Measurements from ENCODE around the gene SBF1.
"Not testable (repeated sequence)": the region's sequence is repeated elsewhere in the genome, so short reads cannot be mapped to it uniquely, and the experiment has no call there.

The SBF1 gene

DNA sequence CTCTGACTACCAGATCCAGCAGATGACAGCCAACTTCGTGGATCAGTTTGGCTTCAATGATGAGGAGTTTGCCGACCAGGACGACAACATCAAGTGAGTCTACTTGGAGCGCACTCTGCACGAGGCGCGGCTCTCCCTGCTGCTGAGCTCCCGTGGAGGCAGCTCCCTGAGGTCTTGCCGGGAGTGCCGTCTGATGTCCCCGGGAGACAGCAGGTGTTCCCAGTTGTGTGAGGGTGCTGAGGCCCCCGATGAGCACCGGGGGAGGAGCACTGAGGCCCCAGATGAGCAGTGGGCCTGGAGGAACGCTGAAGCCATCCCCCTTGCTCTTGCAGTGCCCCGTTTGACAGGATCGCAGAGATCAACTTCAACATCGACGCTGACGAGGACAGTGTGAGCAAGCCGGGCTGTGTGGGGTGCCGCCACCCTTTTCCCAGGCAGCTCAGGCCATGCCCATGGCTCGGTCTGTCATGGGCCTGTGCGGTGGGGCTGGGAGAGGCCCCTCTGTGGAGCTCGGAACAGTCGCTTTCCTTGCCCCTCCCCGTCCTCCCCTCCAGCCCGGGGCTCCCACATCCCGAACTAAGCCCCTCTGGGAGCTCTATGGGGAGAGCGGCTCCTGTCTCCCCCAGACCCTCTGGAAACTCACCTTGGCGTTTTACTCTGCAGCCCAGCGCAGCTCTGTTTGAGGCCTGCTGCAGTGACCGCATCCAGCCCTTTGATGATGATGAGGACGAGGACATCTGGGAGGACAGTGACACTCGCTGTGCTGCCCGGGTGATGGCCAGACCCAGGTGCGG lies 37.1 kb downstream of the SBF1 start:
- Mint-ChIP-seq H3K27ac (no peak overlapping the region), H3K9me3 (no peaks in the 10 kb centered on the region), H3K4me3 (no peak overlapping the region), H3K4me1 (no peaks in the 10 kb centered on the region), H3K27me3 (ENCODE audit: low read depth) (no peaks in the 10 kb centered on the region), H3K36me3 (ENCODE audit: low read depth) (peaks cover 7% of the 10 kb centered on the region)
- TF ChIP-seq, protein P1, sequence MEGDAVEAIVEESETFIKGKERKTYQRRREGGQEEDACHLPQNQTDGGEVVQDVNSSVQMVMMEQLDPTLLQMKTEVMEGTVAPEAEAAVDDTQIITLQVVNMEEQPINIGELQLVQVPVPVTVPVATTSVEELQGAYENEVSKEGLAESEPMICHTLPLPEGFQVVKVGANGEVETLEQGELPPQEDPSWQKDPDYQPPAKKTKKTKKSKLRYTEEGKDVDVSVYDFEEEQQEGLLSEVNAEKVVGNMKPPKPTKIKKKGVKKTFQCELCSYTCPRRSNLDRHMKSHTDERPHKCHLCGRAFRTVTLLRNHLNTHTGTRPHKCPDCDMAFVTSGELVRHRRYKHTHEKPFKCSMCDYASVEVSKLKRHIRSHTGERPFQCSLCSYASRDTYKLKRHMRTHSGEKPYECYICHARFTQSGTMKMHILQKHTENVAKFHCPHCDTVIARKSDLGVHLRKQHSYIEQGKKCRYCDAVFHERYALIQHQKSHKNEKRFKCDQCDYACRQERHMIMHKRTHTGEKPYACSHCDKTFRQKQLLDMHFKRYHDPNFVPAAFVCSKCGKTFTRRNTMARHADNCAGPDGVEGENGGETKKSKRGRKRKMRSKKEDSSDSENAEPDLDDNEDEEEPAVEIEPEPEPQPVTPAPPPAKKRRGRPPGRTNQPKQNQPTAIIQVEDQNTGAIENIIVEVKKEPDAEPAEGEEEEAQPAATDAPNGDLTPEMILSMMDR (IDR thresholded peaks at IDR 0.05; ENCODE audit: unreplicated experiment in 3 of 3) = no peak

DNA sequence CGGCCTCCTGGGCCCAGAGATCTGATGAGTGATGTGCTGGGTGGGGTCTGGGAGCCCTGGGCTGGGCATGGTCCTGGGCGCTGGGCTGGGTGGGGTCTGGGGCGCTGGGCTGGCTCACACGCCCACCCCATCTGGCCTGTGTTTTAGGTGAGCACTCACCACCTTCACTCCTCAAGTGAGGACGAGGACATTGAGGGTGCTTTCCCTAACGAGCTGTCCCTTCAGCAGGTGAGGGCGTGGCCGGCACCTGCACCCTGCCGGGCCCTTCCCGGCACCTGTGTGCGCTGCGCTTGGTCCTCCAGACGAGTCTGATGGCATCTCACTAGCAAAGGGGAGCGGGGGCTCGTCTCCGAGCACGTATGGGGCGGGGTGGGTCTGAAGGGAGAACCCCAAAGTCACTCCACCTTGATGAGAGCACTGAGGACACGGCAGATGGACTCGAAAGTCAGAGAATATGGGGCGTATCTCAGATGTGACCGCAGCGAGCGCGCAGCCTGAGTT lies 37.9 kb downstream of the SBF1 start:
- Mint-ChIP-seq H3K4me3 (no peak overlapping the region), H3K4me1 (no peaks in the 10 kb centered on the region), H3K9me3 (no peaks in the 10 kb centered on the region), H3K36me3 (ENCODE audit: low read depth) (peaks cover 7% of the 10 kb centered on the region), H3K27ac (no peak overlapping the region), H3K27me3 (ENCODE audit: low read depth) (no peaks in the 10 kb centered on the region)
- TF ChIP-seq, protein P1 (IDR thresholded peaks at IDR 0.05; ENCODE audit: unreplicated experiment in 3 of 3) = no peak

DNA sequence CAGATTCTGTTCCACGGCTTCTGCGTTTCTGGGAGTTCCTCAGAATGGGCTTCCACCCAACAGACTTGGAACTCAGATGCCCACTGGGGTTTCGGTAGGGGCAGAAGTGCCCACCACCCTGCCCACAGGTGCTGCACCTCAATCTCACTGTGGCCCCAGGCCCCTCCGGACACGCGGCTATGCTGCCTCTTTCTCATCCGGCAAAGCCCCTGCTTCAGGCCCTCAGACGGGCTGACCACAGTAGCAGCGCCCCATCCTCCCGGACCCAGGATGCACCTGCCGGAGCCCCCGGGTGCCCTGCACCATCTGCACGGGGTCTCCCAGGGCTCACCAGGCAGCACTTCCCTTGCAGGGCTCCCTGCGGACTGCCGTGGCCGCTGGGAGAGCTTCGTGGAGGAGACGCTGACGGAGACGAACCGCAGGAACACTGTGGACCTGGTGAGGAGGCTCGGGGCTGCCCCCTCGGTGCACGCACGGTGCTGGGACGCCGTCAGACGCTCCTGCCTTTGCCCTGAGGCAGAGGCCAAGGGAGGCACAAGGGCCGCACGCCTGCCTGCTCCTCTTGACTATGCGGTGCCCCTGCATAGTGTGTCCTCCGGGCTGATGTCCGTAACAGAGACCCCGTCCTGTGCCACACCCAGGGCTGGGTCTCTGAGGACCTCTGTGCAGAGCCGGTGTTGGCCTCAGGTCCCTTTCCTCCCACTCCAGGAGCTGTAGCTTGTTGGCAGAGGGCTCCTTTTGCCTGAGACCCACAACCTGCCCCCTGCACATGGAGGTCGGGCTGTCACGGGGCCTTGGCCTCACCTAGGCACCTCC lies 38.6 kb downstream of the SBF1 start:
- TF ChIP-seq, protein P1 (IDR thresholded peaks at IDR 0.05; ENCODE audit: unreplicated experiment in 3 of 3) = no peak
- Mint-ChIP-seq H3K9me3 (no peaks in the 10 kb centered on the region), H3K27ac (no peak overlapping the region), H3K4me1 (no peaks in the 10 kb centered on the region), H3K4me3 (no peak overlapping the region), H3K36me3 (ENCODE audit: low read depth) (peaks cover 13% of the 10 kb centered on the region), H3K27me3 (ENCODE audit: low read depth) (no peaks in the 10 kb centered on the region)

DNA sequence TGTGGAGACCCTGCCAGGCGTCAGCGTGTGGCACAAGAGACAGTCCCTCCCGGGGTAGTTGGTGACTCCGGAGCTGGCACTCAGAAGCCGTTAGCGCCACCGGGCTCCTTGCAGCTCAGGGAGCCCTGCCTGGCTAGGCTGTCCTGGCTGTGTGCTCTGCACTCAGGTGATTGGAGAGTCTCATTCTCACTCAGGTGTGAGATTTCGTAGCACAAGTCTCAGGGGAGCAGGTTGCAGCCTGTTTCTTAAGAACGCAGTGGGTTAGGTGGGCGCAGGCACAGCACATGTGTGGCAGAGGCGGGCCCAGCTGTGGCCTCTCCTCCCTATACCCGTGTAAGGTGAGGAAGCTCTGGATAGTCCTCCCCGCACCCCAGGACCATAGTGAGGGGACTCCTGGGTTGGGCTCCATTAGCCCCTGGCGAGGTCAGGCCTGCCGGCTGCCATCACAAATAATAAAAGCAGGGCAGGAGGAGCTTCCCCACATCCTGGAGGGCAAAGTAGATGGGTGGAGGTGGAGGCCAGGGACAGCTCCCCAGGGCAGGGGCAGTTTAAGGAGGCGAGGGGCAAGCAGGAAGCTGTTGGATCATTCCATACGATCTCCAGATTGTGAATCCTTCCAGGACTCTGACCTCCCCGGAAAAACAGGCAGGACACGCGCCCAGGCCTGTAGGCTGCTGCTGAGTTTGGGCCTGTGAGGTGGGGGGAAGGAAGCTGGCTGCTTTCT lies 39.4 kb downstream of the SBF1 start:
- Mint-ChIP-seq H3K27me3 (ENCODE audit: low read depth) (no peaks in the 10 kb centered on the region), H3K36me3 (ENCODE audit: low read depth) (peaks cover 17% of the 10 kb centered on the region), H3K4me1 (no peaks in the 10 kb centered on the region), H3K4me3 (no peak overlapping the region), H3K27ac (no peak overlapping the region), H3K9me3 (no peaks in the 10 kb centered on the region)
- TF ChIP-seq, protein P1 (IDR thresholded peaks at IDR 0.05; ENCODE audit: unreplicated experiment in 3 of 3) = no peak

DNA sequence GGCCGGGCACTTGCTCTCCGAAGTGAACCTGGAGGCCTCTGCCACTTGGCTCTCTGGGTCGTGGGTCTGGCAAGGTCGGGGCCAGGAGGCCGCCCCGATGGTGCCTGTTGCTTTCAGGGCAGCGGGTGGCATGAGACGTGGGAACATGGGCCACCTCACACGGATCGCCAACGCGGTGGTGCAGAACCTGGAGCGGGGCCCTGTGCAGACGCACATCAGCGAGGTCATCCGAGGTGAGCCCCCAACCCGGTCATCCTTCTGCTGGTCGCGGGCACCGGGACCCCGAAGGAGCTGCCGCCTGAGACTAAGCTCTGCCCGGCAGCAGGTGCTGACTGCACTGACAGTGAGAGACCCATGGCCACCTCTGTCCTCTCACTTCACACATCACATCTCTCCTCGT lies 40.0 kb downstream of the SBF1 start:
- Mint-ChIP-seq H3K9me3 (no peaks in the 10 kb centered on the region), H3K4me1 (no peaks in the 10 kb centered on the region), H3K27me3 (ENCODE audit: low read depth) (no peaks in the 10 kb centered on the region), H3K27ac (no peak overlapping the region), H3K36me3 (ENCODE audit: low read depth) (peaks cover 22% of the 10 kb centered on the region), H3K4me3 (no peak overlapping the region)
- TF ChIP-seq, protein P1 (IDR thresholded peaks at IDR 0.05; ENCODE audit: unreplicated experiment in 3 of 3) = no peak

DNA sequence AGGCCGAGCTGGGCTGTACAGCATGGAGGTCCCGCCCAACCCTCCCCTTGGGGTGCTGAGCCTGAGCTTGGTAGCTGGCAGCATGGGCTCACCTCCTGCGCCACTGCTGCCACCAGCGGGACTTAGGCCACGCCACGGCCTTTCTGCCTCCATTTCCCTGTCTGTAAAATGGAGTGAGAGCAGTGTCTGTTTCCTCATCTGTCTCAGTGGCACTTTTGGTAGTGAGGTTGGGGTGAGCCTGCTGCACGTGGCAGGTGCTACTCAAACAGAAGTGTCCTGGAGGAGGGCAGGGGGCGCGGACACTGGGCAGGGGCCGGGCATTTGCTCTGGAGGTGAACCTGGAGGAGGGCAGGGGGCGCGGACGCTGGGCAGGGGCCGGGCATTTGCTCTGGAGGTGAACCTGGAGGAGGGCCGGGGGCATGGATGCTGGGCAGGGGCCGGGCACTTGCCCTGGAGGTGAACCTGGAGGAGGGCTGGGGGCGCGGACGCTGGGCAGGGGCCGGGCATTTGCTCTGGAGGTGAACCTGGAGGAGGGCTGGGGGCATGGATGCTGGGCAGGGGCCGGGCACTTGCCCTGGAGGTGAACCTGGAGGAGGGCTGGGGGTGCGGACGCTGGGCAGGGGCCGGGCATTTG lies 41.8 kb downstream of the SBF1 start:
- H3K4me1 Mint-ChIP-seq; H3K27ac Mint-ChIP-seq; H3K4me3 Mint-ChIP-seq; H3K9me3 Mint-ChIP-seq; H3K27me3 Mint-ChIP-seq (ENCODE audit: low read depth): not testable (repeated sequence)
- peaks cover 40% of the 10 kb centered on the region for H3K36me3 Mint-ChIP-seq (ENCODE audit: low read depth)

All from nephron (organoid).